Activated CD4-positive, alpha-beta T cell treated with anti-CD3 and anti-CD28 coated beads, Interleukin-2, amount 50 U/mL, for 16 hours (primary cell): ENCODE measurements around the gene ESYT2.
A peak's percentile ranks its signal among the peaks of the same experiment; 100 is the strongest.
"Not testable (repeated sequence)": the region's sequence is repeated elsewhere in the genome, so short reads cannot be mapped to it uniquely, and the experiment has no call there.

ENCODE experiments used
- DNase-seq: peaks from one replicate; pipeline ENCODE4 v3.0.0-alpha.2; 2020

ESYT2 gene

DNA sequence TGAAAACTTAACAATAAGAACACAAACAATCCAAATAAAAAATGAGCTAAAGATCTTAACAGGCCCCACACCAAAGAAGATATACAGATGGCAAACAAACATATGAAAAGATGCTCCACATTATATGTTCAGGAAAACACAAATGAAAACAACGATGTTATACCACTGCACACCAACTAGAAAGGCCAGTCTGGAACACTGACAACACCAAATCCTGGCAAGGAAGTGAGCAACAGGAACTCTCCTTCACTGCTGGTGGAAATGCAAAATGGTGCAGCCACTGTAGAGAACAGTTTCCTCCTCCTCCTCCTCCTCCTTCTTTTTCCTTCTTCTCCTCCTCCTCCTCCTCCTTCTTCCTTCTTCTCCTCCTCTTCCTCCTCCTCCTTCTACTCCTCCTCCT is 112.5 kb downstream of the ESYT2 start:
- no peak for DNase-seq

DNA sequence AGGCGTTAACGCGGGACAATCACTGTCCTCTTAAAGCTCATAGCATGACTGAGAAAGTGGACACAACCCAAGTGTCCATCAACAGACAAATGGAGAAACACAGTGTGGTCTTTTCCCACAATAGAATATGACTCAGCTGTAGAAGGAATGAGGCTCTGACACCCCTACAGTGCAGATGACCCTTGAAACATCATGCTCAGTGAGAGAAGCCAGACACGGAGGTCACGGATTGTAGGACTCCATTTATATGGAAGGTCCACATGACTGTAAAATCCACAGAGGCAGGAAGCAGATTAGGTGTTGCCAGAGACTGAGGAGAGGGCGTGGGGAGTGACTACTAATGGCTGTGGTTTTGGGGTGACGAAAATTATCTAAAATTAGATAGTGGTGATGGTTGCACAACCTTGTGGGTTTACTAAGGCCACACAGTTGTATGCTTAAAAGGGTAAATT is 118.6 kb downstream of the ESYT2 start:
- no peak for DNase-seq

DNA sequence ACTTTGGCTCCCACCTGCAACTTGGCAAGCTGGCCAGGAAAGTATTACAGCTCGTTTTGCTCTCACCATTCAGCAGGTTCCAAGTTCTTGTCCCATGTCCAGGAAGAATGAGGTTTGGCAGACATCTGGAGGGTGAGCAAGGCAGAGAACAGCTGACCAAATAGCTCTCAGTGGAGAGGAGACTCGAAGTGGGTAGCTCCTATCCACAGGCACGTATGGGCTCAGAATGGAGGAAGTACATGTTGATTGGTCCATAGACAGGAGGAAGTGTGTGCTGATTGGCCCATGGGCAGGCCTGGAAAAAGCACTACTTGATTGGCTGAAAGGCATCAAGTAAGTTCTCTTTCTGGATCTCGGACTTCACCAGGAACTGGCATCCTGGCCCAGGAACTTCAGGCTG is 121.7 kb downstream of the ESYT2 start:
- no peak for DNase-seq

DNA sequence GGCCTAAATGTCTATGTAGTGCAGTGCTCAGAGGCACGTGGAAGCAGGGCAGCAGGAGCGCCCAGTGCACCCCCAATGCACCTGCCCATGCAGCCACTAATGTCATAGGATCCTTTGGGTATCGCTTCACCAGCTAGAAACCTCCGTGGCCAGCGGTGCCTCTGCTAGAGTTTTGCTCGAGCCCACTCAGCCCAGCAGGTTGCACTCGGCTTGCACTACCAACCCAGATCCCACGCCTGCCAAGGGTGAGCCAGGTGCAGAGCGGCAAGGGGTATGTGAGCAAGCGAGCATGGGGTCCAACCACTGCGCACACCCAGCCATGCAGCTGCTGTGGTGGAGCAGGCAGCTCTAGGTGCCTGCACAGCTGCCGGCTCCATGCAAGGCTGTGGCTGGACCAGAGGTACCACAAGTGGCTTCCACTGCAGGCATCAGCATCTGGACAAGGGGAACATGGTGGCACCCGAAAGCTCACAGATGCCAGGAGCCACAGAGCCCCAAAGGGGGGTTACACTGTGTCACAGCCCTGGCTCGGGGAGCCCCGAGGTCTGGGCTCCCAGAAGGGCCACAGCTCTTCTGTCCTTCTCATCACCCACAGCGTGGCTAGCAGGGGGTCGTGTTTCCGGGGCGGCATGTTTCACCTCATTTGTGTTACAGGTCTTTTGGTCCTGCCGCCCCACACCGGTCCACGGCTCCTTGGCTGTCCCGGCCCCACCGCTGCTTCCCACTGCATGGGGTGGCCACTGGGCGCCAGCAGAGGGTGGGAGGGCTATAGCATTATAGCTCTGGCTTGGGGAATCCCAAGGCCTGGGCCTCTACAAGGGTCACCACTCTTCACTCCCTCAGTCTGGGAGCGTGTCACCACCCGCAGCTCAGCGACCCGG is 122.4 kb downstream of the ESYT2 start:
- no peak for DNase-seq

DNA sequence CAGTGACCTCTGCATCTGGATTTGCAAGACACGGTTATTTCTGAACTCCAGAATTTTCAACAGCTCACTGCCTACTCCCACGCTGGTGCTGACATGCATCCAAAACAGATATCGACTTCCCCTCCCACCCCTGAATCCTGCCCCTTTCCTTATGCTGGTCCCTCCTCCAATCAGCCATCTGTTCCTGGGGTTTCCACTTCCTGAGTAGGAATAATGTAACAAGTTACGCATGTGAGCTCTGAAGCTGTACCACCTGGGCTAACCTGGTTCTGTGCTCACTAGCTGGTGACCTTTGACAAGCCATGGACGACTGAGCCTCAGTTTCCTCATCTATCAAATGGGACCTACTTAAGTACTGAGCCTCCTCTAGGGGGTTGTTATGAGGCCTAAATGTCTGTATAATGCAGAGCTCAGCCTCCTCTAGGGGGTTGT is 123.0 kb downstream of the ESYT2 start:
- DNase-seq = no peak

DNA sequence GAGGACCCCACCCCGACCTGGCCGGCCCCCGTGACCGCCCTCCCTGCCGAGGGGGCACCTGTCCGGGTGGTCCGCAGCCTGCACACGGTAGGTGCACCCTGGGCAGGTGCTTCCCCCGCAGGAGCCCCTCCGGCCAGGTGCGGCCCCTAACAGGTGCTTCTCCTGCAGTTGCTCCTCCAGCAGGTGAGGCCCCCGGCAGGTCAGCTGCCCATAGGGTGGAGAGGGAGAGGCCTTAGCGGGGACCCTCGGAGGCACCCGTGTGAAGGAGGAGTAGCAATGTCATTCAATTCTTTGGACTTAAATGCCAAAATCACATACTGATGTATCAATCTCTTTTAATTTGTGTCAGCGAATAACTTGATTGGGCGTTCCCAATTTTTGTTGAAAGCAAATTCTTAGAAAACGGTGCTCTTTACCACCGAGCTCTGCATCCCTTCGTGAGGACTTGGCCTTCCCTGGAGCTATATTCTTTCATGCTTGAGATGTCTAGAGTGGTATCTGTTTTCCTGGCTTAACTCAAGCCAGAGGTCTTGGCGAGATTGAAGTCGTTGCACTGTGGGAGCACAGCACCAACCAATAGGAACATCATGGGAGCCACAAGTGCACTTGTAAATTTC is 124.0 kb downstream of the ESYT2 start:
- no peak for DNase-seq

DNA sequence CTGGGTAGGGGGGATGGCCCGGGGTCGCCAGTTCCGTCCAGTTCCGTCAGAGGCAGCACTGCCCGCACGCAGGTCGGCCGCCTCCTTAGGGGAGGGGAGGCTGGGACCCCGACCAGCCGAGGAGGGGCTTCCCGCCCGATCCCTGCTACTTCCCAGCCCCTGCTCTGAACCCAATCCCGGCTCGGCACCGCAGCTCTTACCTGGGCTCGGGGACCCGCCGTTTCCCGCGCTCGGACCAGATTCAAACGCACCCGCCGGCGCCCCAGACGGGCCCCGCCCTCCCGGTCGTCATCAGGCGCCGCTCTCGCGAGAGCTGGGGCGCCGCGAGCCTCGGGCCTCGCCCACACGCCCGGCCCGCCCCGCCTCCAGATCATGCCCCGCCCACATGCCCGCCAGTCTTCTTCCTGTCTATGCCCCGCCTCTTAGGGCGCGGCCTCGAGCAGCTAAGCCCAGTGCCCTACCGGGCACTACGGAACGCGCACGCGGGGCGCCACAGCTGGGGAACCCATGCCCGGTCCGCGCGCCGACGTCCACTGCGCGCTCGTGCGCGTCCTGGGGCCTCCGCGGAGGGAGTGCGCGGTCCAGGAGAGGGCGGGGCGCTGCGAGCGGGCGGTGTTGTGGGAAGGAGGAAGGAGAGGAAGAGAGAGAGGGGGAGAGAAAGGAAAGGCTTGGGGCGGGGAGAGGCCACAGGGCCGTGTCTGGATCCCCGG is 124.6 kb downstream of the ESYT2 start, which contains the start of gene NCAPG2:
Gene NCAPG2 (minus strand): TSS at position 281 of the 710 bp plus-strand sequence. CDS start 2,905 bp downstream, outside the sequence.
- DNase-seq = peak; percentile 99

DNA sequence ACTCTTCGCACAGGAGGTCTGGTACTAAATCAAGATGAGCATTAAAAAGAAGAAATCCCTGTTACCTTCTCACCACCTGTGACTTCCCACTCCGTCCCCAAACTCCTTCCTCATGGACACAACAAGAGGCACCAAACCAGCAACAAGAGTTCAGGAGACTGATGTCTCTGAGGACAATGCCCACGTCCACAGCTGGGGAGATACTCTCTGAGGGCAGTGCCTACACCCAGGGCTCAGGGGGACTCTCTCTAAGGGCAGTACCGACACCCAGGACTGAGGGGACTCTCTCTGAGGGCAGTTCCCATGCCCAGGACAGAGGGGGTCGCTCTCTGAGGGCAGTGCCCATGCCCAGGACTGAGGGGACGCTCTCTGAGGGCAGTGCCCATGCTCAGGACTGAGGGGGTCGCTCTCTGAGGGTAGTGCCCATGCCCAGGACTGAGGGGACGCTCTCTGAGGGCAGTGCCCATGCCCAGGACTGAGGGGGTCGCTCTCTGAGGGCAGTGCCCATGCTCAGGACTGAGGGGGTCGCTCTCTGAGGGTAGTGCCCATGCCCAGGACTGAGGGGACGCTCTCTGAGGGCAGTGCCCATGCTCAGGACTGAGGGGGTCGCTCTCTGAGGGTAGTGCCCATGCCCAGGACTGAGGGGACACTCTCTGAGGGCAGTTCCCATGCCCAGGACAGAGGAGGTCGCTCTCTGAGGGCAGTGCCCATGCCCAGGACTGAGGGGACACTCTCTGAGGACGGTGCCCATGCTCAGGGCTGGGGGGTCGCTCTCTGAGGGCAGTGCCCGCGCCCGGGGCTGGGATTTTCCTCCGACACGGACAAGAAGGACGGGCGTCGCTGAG is 125.4 kb downstream of the ESYT2 start:
- not testable (repeated sequence) for DNase-seq

DNA sequence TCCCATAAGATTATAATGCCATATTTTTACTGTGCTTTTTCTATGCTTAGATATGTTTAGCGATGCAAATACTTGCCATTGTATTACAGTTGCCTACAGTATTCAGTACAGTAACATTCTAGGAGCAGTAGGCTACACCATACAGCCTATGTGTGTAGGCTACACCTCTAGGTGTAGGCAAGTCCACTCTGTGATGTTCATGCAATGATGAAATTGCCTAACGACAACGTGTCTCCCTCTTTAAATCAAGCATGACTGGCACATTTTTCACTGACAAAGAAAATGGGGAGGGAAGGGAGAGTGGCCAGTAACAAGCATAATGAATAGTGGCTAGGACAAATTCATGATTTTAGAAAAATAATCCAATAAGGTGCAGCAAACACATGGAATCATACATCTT is 126.4 kb downstream of the ESYT2 start:
- DNase-seq = no peak

DNA sequence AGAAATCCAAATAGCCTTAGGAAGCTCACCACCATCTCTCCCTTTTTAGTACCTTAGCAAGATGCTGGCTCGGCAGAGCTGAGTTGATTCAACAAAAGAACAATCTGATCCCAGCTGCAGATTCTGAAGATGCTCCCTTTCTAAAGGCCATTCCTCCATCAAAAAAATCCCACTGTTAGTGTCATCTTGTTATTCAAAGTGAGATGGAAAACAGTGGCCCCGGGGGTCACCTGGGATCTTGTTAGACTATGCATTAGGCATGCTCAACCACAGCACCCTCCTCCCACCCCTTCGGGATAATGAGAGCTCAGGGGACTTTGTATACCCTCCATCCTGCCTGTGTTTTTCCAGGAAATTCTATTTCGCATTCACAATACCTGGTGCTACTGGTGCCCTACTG is 127.1 kb downstream of the ESYT2 start:
- no peak for DNase-seq

DNA sequence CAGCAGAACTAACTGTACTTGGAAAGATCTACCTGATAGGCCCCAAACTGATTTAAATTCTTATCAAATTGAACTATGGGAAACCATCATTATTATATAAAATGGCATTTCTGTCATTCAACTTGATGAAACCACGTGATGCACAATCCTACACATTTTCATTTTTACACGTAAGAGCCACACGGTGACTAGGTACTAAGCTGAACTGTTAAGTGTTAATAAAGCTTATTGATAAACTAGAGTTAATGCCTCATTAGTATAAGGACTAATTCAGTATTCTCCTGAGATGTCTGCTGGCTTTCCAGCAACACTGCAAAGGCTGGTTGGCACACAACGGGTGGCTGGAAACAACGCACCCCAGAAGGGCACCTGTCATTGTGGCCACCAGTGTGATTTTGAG is 129.3 kb downstream of the ESYT2 start:
- DNase-seq = no peak

DNA sequence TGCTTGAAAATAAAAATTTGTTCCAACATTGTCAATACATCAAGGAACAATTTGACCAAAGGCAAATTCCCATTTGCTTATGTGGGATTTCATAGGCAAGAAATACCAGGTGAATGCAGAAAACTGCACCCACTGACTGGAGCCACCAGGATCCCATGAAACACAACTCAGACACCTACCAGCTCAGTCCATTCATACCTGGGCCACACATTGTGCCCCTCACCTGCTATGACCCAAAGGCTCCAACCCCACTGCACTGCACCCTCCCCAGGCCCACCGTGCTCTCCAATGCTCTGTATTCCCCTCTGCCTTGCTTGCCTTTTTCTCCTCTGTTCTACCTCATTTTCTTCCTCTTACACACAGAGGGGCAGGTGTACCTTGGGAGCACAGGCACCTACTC is 130.0 kb downstream of the ESYT2 start:
- no peak for DNase-seq

DNA sequence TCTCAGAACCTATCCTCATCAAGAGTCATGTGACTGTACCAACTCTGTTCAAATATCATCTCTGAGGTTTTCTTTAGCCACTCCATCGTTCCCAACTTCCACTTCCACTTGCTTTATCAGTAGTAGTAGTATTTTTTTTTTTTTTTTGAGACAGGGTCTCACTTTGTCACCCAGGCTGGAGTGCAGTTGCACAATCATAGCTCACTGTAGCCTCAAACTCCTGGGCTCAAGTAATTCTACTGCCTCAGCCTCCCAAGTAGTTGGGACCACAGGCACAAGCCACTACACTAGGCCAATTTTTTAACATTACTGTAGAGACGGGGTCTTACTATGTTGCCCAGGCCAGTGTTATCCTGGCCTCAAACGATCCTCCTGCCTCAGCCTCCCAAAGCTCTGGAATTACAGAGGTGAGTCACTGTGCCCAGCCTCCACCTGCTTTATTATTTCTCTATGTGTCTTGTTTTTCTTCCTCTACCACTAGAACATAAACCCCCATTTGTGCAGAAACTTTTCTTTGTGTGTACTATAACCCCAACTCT is 130.6 kb downstream of the ESYT2 start:
- no peak for DNase-seq

DNA sequence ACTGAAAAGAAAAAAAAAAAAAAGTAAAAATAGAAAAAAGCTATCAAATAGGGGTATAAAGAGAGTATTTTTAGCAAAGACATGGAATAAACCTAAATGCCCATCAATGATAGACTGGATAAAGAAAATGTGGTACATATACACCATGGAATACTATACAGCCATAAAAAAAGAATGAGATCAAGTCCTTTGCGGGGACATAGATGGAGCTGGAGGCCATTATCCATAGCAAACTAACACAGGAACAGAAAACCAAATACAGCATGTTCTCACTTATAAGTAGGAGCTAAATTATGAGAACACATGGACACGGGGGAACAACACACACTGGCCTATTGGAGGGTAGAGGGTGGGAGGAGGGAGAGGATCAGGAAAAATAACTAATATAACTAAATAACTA is 131.7 kb downstream of the ESYT2 start:
- DNase-seq = not testable (repeated sequence)

DNA sequence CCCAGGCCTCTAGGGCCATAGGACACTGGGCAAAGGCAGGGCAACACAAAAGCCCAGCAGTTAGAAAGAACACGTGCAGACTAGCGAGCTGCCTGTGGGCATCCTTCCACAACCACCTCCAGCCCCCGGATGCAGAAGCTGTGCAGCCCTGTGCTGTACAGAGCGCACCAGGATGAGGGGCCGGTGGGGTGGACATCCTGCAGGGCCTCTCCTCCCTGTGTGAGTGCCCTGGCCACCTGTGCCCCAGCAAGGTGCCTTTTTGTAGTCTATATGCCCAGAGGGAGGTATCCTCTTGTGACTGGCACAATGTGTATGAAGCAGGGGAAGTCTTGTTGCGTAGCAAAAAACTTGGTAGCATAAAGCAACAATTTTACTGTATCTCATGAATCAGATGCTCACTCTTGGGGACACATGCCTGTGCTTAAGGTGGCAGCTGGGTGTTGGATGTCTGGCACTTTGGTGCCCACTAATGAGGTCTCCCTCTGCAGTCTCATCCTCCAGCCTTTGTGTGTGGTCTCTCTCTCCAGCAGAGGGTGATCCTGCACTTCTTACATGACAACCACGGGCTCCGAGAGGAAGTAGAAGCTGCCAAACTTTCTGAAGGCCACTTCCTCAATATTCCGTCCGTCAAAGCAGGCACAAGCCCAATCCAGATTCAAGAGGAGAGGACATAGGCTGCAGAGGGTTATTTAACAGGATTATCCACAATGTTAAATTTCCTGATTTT is 133.4 kb downstream of the ESYT2 start:
- no peak for DNase-seq

DNA sequence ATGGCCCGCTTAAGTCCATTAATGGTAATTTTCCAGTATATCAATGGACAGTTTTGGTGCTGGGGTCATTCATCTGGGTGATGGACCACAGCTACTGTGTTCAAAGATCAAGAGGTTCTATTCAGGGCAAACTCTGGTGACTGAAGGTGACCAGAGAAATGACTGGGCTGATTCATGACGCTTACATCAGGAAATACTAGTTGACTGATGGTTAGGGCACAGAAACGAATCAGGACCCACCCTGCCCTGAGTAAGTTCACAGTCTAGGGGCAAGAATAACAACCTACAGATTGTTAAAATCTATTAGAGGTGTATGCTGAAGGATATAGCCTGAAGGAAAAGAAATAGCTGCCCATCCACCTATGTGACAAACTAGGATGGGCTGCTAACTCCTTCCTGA is 134.3 kb downstream of the ESYT2 start:
- no peak for DNase-seq

DNA sequence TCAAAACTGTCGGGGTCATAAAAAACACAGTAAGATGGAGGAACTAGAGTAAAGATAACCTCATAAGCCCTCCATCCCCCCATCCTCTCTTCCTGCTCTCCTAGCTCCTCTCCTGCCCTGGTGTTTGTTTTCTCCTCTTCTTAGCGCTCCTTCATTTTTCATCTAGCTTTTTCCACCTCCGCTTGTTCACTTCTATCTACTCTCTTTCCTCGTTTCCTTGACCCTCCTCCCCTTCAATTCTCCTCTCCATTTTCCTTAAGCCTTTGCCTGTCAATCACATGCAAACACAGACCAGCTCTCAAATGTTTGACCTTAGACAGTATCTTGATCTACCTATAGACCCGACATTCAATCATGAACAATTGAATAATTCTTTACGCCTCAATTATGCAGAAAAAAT is 134.7 kb downstream of the ESYT2 start:
- no peak for DNase-seq

DNA sequence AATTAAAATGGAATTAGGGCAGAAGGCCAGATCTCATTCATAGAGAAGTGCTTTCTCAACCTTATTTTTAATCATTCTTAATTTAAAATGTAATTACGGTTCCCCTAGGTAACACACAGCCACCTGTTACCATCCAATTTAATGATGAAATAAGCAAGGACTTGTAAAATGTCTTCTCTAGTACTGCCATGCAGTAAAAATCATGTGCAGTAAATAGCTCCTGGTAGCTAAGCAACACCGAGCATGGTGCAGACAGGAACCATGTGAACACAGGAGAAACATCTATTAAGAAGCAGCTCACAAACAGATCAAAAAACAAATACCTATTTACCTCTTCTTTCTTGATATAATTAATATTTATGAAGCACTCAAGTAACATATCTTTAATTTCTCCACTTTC is 139.8 kb downstream of the ESYT2 start:
- DNase-seq = no peak

DNA sequence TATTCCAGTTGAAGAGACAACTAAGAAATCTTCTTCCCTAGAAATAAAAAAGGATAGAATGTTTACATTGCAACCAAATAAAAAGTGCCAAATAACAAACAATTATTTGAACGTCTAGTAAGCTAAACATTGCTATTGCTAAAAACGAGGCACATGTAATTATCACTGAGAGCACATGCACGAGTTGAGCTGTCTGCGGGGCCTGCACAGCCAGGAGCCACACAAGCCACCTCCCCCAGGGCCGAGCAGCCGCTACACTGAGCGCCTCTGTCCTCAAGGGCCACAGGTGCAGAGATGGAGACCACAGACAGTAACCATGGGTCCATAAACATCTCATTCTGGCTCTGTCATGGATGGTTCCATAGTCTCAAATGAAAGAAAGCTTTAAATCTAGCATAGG is 141.9 kb downstream of the ESYT2 start:
- no peak for DNase-seq

DNA sequence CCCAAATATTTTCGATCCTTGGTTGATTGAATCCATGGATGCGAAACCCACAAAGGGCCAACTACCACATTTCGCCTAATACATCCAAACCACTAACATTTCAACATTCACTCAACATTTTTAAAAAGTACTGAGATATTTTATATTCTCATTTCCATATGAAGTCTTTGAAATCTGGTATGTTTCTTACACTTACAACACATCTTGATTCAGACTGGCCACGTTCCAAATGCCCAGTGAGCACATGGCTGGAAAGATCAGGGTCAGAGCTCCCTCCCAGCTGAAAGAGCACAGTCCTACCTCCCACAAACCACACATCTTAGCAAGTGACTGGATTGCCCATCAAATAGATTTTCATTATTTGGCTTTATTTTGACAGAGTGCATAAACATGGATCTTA is 143.6 kb downstream of the ESYT2 start:
- no peak for DNase-seq

DNA sequence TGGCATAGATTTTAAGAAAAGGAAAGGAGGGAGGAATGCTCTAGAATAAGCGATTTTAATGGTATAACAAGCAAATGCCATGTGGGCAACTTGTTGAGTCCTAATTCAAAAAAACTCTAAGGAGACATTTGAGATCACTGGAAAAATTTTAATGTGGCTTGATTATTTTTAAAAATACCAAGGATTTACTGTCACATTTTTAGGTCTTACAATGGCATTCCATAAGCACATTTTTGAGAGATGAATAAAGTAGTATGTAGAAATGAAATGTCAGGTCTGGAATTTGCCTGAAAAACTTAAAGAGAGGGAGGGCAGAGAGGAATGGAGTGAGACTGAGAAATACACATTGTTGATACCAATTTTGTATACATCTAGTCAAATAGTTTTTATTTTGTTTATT is 145.0 kb downstream of the ESYT2 start:
- no peak for DNase-seq

DNA sequence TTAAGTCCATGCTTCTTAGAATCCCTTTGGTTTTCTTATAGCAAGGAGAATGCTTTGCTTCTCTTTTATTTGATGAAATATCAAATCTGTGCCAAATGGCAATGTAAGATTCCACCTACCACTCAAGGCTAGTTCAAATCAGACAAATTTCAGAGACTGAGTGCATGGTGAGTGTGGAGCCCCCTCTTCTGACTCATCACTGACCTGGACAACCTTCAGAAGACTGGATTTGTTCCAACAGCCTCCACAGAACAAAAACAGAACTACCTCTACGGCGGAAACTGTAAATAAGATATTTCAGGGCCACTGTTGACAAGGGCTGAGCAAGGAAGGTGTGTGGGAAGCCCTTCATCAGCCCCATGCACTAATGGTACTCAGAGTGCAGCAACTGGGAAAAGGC is 145.8 kb downstream of the ESYT2 start:
- DNase-seq = no peak
